Fibroblast of the aortic adventitia (primary cell): ENCODE results near the gene SIGLEC15. TPM values are rescaled to one million over a fixed set of nuclear protein-coding genes. Genes with fewer than 3 reads are reported as not detected.
"Not testable (repeated sequence)": the region's sequence is repeated elsewhere in the genome, so short reads cannot be mapped to it uniquely, and the experiment has no call there.

ENCODE experiments used
- DNase-seq: peaks from one replicate; pipeline ENCODE4 v3.0.0-alpha.2; 2010; ENCODE audit warnings: low read depth
- H3K4me3 ChIP-seq: 2 replicates; pipeline ENCODE4 v1.5.1; 2011; ENCODE audit warnings: low read depth, mild to moderate bottlenecking, control low read depth, low read length, moderate library complexity
- CTCF ChIP-seq: IDR thresholded peaks from 2 replicates; pipeline ENCODE4 v1.5.1; 2011; ENCODE audit warnings: mild to moderate bottlenecking, low read length, control low read depth, inconsistent platforms; ENCODE audit not compliant: insufficient read depth
- total RNA-seq: library from RNA; depleted of rRNA; stranded (reverse); fragments of >200 nt; gene quantifications from 2 replicates; pipeline ENCODE4 v1.2.3, GENCODE V29; 2012; ENCODE audit warnings: low replicate concordance

The SIGLEC15 gene
- total RNA-seq, 1 donor = 8.4 TPM

GRCh38 chr18:45845410-45845809 is 19.9 kb downstream of the SIGLEC15 start:
- no peak for DNase-seq
- H3K4me3 ChIP-seq = no peak overlapping the region
- TF ChIP-seq CTCF = no peak

- H3K4me3 ChIP-seq = no peak overlapping the region
- no peak for TF ChIP-seq CTCF
- DNase-seq = no peak
These were observed 21.6 kb downstream of the SIGLEC15 start for GRCh38 chr18:45847119-45847518.

DNA sequence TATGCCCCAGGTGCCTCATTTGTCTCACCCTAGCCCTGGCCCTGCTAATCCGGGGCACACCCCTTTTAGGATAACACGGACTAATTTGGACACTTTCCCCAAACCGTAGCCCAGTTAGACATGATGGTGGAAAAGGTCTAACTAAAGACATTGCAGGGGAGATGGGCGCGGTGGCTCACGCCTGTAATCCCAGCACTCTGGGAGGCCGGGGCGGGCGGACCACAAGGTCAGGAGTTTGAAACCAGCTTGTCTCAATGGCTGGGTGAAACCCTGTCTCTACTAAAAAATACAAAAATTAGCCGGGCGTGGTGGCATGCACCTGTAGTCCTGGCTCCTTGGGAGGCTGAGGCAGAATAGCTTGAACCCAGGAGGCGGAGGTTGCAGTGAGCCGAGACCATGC is 23.2 kb downstream of the SIGLEC15 start:
- DNase-seq, H3K4me3 ChIP-seq: not testable (repeated sequence)

GRCh38 chr18:45849529-45849928 is 24.1 kb downstream of the SIGLEC15 start:
- H3K4me3 ChIP-seq = no peak overlapping the region
- DNase-seq = no peak
- no peak for TF ChIP-seq CTCF

DNA sequence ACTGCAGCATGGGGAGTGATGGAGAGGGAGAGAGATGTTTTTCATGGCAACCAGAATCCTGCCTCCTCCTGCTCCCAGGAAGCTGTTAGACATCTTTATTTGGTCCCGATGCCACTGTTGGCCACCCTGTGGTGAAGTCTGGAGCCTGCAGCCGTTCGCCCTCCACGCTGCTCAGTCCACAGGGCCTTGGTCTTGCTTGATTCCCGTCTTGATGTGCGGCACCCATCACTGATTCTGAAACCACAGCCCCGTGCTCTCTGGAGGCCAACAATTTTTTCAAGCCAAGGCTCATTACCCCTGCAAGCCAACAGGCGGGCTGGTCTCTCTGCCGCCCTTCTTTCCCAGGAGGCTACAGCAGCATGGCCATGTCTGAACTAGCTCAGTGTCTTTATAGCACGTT is 24.5 kb downstream of the SIGLEC15 start:
- peak; percentile 24 for TF ChIP-seq CTCF
- no peak overlapping the region for H3K4me3 ChIP-seq
- no peak for DNase-seq

GRCh38 chr18:45851161-45851925 is 25.9 kb downstream of the SIGLEC15 start:
- DNase-seq = peak; percentile 17
- H3K4me3 ChIP-seq = no peak overlapping the region
- TF ChIP-seq CTCF = no peak

DNA sequence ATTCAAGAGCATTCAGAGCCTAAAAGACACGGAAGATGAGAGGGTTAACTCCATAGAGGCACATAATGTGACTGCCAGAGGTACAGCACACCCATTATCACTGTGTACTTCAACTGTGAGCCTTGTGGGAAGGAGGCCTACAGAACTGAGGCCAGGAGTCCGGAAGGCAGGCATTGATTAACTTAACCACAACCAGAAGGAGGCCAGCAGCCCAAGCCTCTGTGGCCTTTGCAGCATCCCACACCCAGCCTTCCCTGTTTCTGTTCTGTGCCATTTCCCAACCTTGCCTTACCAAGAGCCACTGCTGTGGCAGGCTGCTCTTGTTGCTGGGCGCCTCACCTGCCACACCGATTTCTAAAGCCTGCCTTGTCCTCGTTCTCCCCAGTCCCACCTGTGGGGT is 27.2 kb downstream of the SIGLEC15 start:
- TF ChIP-seq CTCF = no peak
- no peak overlapping the region for H3K4me3 ChIP-seq
- no peak for DNase-seq
